ENCODE results near the gene POU2AF1.

DNA sequence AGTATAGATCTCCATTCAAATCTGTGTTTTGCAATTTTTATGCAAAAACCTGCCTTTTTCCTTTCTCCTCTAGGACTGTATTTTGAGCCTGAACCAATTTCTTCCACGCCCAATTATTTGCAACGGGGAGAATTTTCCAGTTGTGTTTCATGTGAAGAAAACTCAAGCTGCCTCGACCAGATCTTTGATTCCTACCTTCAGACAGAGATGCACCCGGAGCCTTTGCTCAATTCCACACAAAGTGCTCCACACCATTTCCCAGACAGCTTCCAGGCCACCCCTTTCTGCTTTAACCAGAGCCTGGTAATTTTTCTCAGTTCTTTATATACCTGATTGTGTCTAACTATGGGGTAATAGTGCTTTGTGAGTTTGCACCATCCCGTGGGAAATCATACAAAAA lies 72.8 kb downstream of the POU2AF1 start:
- no peak for TF ChIP-seq EZH2 (IDR thresholded peaks at IDR 0.05; ENCODE audit: low read depth, low read length, severe bottlenecking)
- TF ChIP-seq, protein P1, sequence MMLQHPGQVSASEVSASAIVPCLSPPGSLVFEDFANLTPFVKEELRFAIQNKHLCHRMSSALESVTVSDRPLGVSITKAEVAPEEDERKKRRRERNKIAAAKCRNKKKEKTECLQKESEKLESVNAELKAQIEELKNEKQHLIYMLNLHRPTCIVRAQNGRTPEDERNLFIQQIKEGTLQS (IDR thresholded peaks at IDR 0.05; ENCODE audit: insufficient read depth, low read depth, low read length) = no peak
- TF ChIP-seq POLR2AphosphoS5 (IDR thresholded peaks at IDR 0.05; ENCODE audit: low read depth, low read length) = no peak
- no peak for TF ChIP-seq SUZ12 (IDR thresholded peaks at IDR 0.05; ENCODE audit: low read length)
- TF ChIP-seq YY1 (IDR thresholded peaks at IDR 0.05; ENCODE audit: low read depth, low read length) = no peak

Data from H1 (cell line).